GM12878 (cell line): ENCODE data around the gene RFXANK.

Experiments
- EP300 ChIP-seq, 2 experiments: fragments of 150-350 bp in 1 of 2; IDR thresholded peaks; 2 replicates each; pipeline ENCODE4 v1.6.1; 2011 to 2012; ENCODE audit warnings: low read depth in 2 of 2, low read length in 2 of 2, borderline replicate concordance in 1 of 2, improper control_type of control experiment in 1 of 2, inconsistent platforms in 1 of 2; ENCODE audit not compliant: control insufficient read depth in 1 of 2
- FOXM1 ChIP-seq: IDR thresholded peaks from 2 replicates; pipeline ENCODE4 v1.6.1; 2012; ENCODE audit warnings: low read depth, mild to moderate bottlenecking, inconsistent platforms, low read length, moderate library complexity
- MXI1 ChIP-seq: fragments of 150-350 bp; IDR thresholded peaks from 2 replicates; pipeline ENCODE4 v1.6.1; 2011; ENCODE audit warnings: low read depth, mild to moderate bottlenecking, inconsistent platforms, low read length, improper control_type of control experiment
- NR2C2 ChIP-seq: IDR thresholded peaks from 2 replicates; pipeline ENCODE4 v1.6.1; 2011; ENCODE audit warnings: borderline replicate concordance, low read depth; ENCODE audit not compliant: control insufficient read depth, insufficient read length
- POLR2AphosphoS2 ChIP-seq: IDR thresholded peaks from 2 replicates; pipeline ENCODE4 v1.6.1; 2011; ENCODE audit warnings: low read depth, mild to moderate bottlenecking, low read length, improper control_type of control experiment, moderate library complexity
- POLR2AphosphoS5 ChIP-seq: IDR thresholded peaks from 2 replicates; pipeline ENCODE4 v1.6.1; 2011; ENCODE audit warnings: mild to moderate bottlenecking, low read length, inconsistent platforms
- SIN3A ChIP-seq: IDR thresholded peaks from 2 replicates; pipeline ENCODE4 v1.6.1; 2012; ENCODE audit warnings: low read depth, low read length, improper control_type of control experiment
- SP1 ChIP-seq: IDR thresholded peaks from one replicate; pipeline ENCODE4 v1.6.1; 2011; ENCODE audit warnings: low read depth, low read length
- TF ChIP-seq, protein P1 (sequence below), 3 experiments: IDR thresholded peaks in 2 of 3; conservative IDR thresholded peaks in 1 of 3; 2 replicates each; pipeline ENCODE4 v1.5.1; 2011; ENCODE audit warnings: low read depth in 3 of 3, low read length in 3 of 3, mild to moderate bottlenecking in 3 of 3, control low read depth in 2 of 3, moderate library complexity in 2 of 3, inconsistent platforms in 1 of 3, mixed read lengths in 1 of 3; ENCODE audit not compliant: control insufficient read depth in 2 of 3, insufficient read depth in 1 of 3; ENCODE audit errors: extremely low read depth in 1 of 3
- TF ChIP-seq, protein P2 (sequence below): fragments of 450-650 bp; formaldehyde crosslinking; IDR thresholded peaks from 2 replicates; pipeline ENCODE4 v1.4.0; 2020; ENCODE audit warnings: mild to moderate bottlenecking, moderate library complexity
- TF ChIP-seq, protein P3 (sequence below): fragments of 450-650 bp; IDR thresholded peaks from 2 replicates; pipeline ENCODE4 v1.6.1; 2014; ENCODE audit warnings: mild to moderate bottlenecking

DNA sequence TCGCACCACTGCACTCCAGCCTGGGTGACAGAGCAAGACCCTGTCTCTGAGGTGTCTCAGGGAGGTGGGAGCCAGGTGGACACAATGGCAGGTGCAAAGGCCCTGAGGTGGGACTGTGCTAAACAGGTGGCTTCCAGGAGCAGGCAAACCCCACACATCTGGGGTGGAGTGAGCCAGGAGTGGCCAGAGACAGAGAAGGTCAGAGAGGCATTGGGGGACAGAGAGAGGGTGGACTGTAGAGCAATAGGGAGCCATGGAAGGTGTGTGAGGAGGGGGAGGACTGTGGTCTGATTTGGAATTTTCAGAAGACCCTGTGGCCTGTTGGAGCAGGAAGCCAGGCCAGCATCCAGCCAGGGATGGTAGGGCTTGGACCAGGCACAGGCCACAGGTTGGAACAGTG, 26.7 kb upstream of the RFXANK start:
- no peak for TF ChIP-seq POLR2AphosphoS5
- no peak for TF ChIP-seq NR2C2
- TF ChIP-seq, protein P1, sequence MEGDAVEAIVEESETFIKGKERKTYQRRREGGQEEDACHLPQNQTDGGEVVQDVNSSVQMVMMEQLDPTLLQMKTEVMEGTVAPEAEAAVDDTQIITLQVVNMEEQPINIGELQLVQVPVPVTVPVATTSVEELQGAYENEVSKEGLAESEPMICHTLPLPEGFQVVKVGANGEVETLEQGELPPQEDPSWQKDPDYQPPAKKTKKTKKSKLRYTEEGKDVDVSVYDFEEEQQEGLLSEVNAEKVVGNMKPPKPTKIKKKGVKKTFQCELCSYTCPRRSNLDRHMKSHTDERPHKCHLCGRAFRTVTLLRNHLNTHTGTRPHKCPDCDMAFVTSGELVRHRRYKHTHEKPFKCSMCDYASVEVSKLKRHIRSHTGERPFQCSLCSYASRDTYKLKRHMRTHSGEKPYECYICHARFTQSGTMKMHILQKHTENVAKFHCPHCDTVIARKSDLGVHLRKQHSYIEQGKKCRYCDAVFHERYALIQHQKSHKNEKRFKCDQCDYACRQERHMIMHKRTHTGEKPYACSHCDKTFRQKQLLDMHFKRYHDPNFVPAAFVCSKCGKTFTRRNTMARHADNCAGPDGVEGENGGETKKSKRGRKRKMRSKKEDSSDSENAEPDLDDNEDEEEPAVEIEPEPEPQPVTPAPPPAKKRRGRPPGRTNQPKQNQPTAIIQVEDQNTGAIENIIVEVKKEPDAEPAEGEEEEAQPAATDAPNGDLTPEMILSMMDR (IDR thresholded peaks at IDR 0.05 in 2 of 3, conservative IDR thresholded peaks at IDR 0.05 in 1 of 3; ENCODE audit: control insufficient read depth in 2 of 3, extremely low read depth in 1 of 3, insufficient read depth in 1 of 3, low read depth in 3 of 3, low read length in 3 of 3) = no peak
- no peak for TF ChIP-seq POLR2AphosphoS2
- TF ChIP-seq MXI1 = no peak
- TF ChIP-seq, protein P2, sequence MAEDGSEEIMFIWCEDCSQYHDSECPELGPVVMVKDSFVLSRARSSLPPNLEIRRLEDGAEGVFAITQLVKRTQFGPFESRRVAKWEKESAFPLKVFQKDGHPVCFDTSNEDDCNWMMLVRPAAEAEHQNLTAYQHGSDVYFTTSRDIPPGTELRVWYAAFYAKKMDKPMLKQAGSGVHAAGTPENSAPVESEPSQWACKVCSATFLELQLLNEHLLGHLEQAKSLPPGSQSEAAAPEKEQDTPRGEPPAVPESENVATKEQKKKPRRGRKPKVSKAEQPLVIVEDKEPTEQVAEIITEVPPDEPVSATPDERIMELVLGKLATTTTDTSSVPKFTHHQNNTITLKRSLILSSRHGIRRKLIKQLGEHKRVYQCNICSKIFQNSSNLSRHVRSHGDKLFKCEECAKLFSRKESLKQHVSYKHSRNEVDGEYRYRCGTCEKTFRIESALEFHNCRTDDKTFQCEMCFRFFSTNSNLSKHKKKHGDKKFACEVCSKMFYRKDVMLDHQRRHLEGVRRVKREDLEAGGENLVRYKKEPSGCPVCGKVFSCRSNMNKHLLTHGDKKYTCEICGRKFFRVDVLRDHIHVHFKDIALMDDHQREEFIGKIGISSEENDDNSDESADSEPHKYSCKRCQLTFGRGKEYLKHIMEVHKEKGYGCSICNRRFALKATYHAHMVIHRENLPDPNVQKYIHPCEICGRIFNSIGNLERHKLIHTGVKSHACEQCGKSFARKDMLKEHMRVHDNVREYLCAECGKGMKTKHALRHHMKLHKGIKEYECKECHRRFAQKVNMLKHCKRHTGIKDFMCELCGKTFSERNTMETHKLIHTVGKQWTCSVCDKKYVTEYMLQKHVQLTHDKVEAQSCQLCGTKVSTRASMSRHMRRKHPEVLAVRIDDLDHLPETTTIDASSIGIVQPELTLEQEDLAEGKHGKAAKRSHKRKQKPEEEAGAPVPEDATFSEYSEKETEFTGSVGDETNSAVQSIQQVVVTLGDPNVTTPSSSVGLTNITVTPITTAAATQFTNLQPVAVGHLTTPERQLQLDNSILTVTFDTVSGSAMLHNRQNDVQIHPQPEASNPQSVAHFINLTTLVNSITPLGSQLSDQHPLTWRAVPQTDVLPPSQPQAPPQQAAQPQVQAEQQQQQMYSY (CRISPR knock-in tag) = no peak
- no peak for TF ChIP-seq SP1
- no peak for TF ChIP-seq FOXM1
- no peak for TF ChIP-seq EP300 (IDR thresholded peaks at IDR 0.05; ENCODE audit: borderline replicate concordance in 1 of 2, control insufficient read depth in 1 of 2, low read depth in 2 of 2, low read length in 2 of 2)
- TF ChIP-seq, protein P3, sequence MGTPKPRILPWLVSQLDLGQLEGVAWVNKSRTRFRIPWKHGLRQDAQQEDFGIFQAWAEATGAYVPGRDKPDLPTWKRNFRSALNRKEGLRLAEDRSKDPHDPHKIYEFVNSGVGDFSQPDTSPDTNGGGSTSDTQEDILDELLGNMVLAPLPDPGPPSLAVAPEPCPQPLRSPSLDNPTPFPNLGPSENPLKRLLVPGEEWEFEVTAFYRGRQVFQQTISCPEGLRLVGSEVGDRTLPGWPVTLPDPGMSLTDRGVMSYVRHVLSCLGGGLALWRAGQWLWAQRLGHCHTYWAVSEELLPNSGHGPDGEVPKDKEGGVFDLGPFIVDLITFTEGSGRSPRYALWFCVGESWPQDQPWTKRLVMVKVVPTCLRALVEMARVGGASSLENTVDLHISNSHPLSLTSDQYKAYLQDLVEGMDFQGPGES = no peak
- no peak for TF ChIP-seq SIN3A
